Transverse colon (tissue), 3 donors: ENCODE results near the gene FKBP1A.

Experiments used
- EP300 ChIP-seq: sonication (generic); formaldehyde crosslinking; IDR thresholded peaks from one replicate; pipeline ENCODE4 v1.6.1; 2017; ENCODE audit warnings: antibody characterized with exemption, low read depth
- POLR2A ChIP-seq: fragments of 450-650 bp; IDR thresholded peaks from one replicate; pipeline ENCODE4 v1.6.1; 2016; ENCODE audit warnings: antibody characterized with exemption, mild to moderate bottlenecking, moderate library complexity
- TF ChIP-seq, protein P1 (sequence below), 5 experiments: fragments of 200-600 bp in 3 of 5; fragments of 450-650 bp in 2 of 5; sonication (generic) in 3 of 5; IDR thresholded peaks; 1 replicate in 2 of 5; 2 replicates in 3 of 5; pipeline ENCODE4 v1.5.1; 2016 to 2017; ENCODE audit warnings: antibody characterized with exemption in 5 of 5, inconsistent platforms in 3 of 5, mild to moderate bottlenecking in 2 of 5, moderate library complexity in 1 of 5

DNA sequence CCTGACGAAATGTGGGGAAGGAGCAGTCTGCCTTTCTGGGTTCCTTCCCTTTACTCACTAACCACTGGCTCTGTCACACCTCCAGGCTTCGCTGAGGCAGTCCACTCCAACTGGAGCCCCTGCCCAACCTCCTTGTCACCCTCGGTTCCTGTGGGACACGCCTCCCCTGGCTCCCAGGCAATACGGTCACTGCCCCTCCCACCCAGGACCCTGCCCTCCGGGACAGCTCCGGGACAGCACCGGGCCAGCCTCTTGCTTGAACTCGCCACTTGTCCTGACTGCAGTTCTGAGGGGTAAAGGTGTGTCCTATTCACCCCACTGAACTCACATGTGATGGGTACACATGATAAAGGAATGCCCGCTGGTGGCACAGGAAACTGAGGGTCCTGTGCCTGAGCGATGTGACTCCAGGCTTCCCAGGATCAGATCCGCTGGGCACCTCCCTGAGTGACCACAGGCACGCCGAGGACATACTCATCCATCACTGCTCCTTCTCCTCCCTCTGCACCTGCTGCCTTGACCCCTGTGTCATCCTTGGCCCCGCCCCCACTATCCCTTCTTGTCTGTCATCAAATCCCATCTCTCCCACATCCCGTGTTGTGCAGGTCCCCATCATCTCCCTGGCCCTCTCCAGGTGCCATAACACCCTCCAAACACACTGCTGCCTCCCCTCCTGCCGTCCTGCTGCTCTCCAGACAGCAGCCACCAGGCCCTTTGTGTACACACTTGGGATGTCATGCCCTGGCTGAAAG lies 71.8 kb downstream of the FKBP1A start:
- TF ChIP-seq, protein P1, sequence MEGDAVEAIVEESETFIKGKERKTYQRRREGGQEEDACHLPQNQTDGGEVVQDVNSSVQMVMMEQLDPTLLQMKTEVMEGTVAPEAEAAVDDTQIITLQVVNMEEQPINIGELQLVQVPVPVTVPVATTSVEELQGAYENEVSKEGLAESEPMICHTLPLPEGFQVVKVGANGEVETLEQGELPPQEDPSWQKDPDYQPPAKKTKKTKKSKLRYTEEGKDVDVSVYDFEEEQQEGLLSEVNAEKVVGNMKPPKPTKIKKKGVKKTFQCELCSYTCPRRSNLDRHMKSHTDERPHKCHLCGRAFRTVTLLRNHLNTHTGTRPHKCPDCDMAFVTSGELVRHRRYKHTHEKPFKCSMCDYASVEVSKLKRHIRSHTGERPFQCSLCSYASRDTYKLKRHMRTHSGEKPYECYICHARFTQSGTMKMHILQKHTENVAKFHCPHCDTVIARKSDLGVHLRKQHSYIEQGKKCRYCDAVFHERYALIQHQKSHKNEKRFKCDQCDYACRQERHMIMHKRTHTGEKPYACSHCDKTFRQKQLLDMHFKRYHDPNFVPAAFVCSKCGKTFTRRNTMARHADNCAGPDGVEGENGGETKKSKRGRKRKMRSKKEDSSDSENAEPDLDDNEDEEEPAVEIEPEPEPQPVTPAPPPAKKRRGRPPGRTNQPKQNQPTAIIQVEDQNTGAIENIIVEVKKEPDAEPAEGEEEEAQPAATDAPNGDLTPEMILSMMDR (IDR thresholded peaks at IDR 0.05): no peak
- no peak for TF ChIP-seq EP300
- TF ChIP-seq POLR2A: no peak
